GM23338 (cell line): ENCODE results near the gene CD33. TPM values are rescaled to one million over a fixed set of nuclear protein-coding genes. Genes with fewer than 3 reads are reported as not detected.

Source experiments
- ATAC-seq: fragments of 200-7000 bp; cut with Tn5 transposase; 3 replicates; pipeline ENCODE4 v1.9.1; 2020
- DNase-seq: peaks from one replicate; pipeline ENCODE4 v3.0.0-alpha.2; 2015; ENCODE audit warnings: low spot score
- H2AFZ ChIP-seq: fragments of 200-600 bp; sonication (generic); 2 replicates; pipeline ENCODE4 v1.8.0; 2016; ENCODE audit warnings: antibody characterized with exemption, mild to moderate bottlenecking, moderate library complexity
- H3F3A ChIP-seq: fragments of 200-600 bp; sonication (generic); replicated peaks from 2 replicates; pipeline ENCODE4 v1.8.0; 2017; ENCODE audit warnings: antibody characterized with exemption, mixed run types, low read depth
- H3K27ac ChIP-seq: fragments of 200-600 bp; sonication (generic); 2 replicates; pipeline ENCODE4 v1.6.1; 2016; ENCODE audit warnings: low read depth
- H3K27me3 ChIP-seq: fragments of 200-600 bp; sonication (generic); 2 replicates; pipeline ENCODE4 v1.8.0; 2016; ENCODE audit warnings: mild to moderate bottlenecking, mixed run types, moderate library complexity; ENCODE audit not compliant: insufficient read depth
- H3K36me3 ChIP-seq: fragments of 200-600 bp; sonication (generic); 2 replicates; pipeline ENCODE4 v1.8.0; 2016; ENCODE audit warnings: mild to moderate bottlenecking; ENCODE audit not compliant: insufficient read depth
- H3K4me1 ChIP-seq: fragments of 200-600 bp; sonication (generic); 2 replicates; pipeline ENCODE4 v1.8.0; 2016; ENCODE audit warnings: mild to moderate bottlenecking, moderate library complexity; ENCODE audit not compliant: insufficient read depth
- H3K4me2 ChIP-seq: fragments of 200-600 bp; sonication (generic); 2 replicates; pipeline ENCODE4 v1.7.1; 2017; ENCODE audit warnings: mixed run types
- H3K4me3 ChIP-seq: fragments of 200-600 bp; sonication (generic); 2 replicates; pipeline ENCODE4 v1.6.1; 2016; ENCODE audit warnings: mixed run types
- H3K79me2 ChIP-seq: fragments of 200-600 bp; sonication (generic); replicated peaks from 2 replicates; pipeline ENCODE4 v1.8.0; 2017; ENCODE audit warnings: mild to moderate bottlenecking; ENCODE audit not compliant: insufficient read depth
- H3K9me2 ChIP-seq: fragments of 200-600 bp; sonication (generic); 2 replicates; pipeline ENCODE4 v1.8.0; 2017; ENCODE audit not compliant: insufficient read depth
- H4K20me1 ChIP-seq: fragments of 200-600 bp; sonication (generic); replicated peaks from 2 replicates; pipeline ENCODE4 v1.8.0; 2017; ENCODE audit warnings: mild to moderate bottlenecking; ENCODE audit not compliant: insufficient read depth
- H3K27ac Mint-ChIP-seq: 2 replicates; pipeline ENCODE4 v1.8.0; 2020; ENCODE audit warnings: inconsistent platforms, mild to moderate bottlenecking, moderate library complexity, mixed read lengths
- H3K27me3 Mint-ChIP-seq: 3 replicates; pipeline ENCODE4 v1.8.0; 2022; ENCODE audit warnings: low read depth, mild to moderate bottlenecking, moderate library complexity, mixed read lengths, inconsistent platforms; ENCODE audit not compliant: insufficient read depth, poor library complexity
- H3K36me3 Mint-ChIP-seq: 3 replicates; pipeline ENCODE4 v1.8.0; 2021; ENCODE audit warnings: low read depth, mild to moderate bottlenecking, inconsistent platforms, moderate library complexity, mixed read lengths
- H3K4me1 Mint-ChIP-seq: 3 replicates; pipeline ENCODE4 v1.8.0; 2020; ENCODE audit warnings: mild to moderate bottlenecking, inconsistent platforms, mixed read lengths
- H3K4me3 Mint-ChIP-seq: 3 replicates; pipeline ENCODE4 v1.8.0; 2021; ENCODE audit warnings: moderate library complexity, mild to moderate bottlenecking, inconsistent platforms, mixed read lengths
- H3K9me3 Mint-ChIP-seq: 3 replicates; pipeline ENCODE4 v1.8.0; 2020; ENCODE audit warnings: moderate library complexity, mild to moderate bottlenecking, inconsistent platforms, mixed read lengths
- CREB1 ChIP-seq: fragments of 250-450 bp; sonication (Bioruptor Pico); IDR thresholded peaks from 2 replicates; pipeline ENCODE4 v1.5.0; 2020; ENCODE audit warnings: low read depth, mild to moderate bottlenecking, moderate library complexity
- EZH2 ChIP-seq: fragments of 200-600 bp; sonication (generic); IDR thresholded peaks from one replicate; pipeline ENCODE4 v1.8.0; 2017; ENCODE audit warnings: antibody characterized with exemption, mild to moderate bottlenecking, low read depth; ENCODE audit not compliant: unreplicated experiment
- EZH2phosphoT487 ChIP-seq: fragments of 200-600 bp; sonication (generic); IDR thresholded peaks from one replicate; pipeline ENCODE4 v1.8.1; 2018; ENCODE audit warnings: antibody characterized with exemption; ENCODE audit not compliant: unreplicated experiment
- JUNB ChIP-seq: IDR thresholded peaks from one replicate; pipeline ENCODE4 v1.6.1; 2016; ENCODE audit warnings: antibody characterized with exemption; ENCODE audit not compliant: unreplicated experiment
- POLR2AphosphoS5 ChIP-seq: IDR thresholded peaks from 2 replicates; pipeline ENCODE4 v1.6.1; 2016; ENCODE audit warnings: antibody characterized with exemption, low read depth
- REST ChIP-seq: IDR thresholded peaks from one replicate; pipeline ENCODE4 v1.6.1; 2018; ENCODE audit warnings: antibody characterized with exemption; ENCODE audit not compliant: unreplicated experiment
- polyA plus RNA-seq: library from polyadenylated mRNA; unstranded; fragments of >200 nt; fragmentation: Nextera tagmentation; extraction: Ambion mirVana; gene quantifications from 2 replicates; pipeline ENCODE4 v1.2.1, GENCODE V29; 2016
- total RNA-seq: library from RNA; depleted of rRNA; stranded (reverse); fragments of >200 nt; shearing (Covaris generic); gene quantifications from 2 replicates; pipeline ENCODE4 v1.2.3, GENCODE V29; 2014
- TF ChIP-seq, protein P1 (sequence below): fragments of 250-450 bp; sonication (Bioruptor Pico); IDR thresholded peaks from 2 replicates; pipeline ENCODE4 v1.5.0; 2020; ENCODE audit warnings: mild to moderate bottlenecking, moderate library complexity
- TF ChIP-seq, protein P2 (sequence below): IDR thresholded peaks from 2 replicates; pipeline ENCODE4 v1.6.1; 2016; ENCODE audit warnings: antibody characterized with exemption

Gene CD33
- total and polyA plus RNA-seq, 2 experiments from 2014 or later = 0.45 TPM; not detected in 1

DNA sequence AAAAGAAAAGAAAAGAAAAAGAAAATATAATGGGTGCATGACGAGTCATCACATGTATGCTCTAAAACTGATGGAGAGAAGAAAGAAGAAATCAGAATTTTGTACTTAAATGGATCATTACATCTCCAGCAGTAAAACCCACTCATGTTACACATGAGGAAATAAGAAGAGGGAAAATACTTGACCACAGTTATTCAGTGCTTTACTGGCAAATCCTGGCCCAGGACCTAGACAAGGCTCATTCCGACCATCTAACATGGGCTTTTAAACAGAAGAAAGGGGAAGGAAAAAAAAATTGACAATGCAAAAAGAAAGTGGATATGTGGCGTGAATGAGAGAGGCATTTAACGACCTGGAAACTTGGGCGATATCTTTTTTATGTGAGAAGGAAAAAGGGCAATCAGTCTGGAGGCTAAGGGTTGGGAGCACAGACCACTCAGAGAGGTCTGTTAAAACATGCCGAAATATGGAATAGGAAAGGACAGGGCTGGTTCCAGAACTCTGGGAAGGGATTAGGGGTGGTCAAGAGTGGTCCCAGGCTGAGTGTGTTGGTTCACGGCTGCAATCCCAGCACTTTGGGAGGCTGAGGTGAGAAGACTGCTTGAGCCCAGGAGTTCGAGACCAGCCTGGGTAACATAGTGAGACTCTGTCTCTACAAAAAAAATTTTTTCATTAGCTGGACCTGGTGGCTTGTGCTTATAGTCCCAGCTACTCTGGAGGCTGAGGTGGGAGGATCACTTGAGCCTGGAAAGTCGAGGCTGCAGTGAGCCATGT is 27.6 kb downstream of the CD33 start:
- Histone ChIP-seq H3K27ac (no peak overlapping the region), H3K4me1 (no peaks in the 10 kb centered on the region), H3F3A (no peaks in the 10 kb centered on the region), H4K20me1 (no peaks in the 10 kb centered on the region), H3K9me2 (no peaks in the 10 kb centered on the region), H3K4me3 (no peak overlapping the region), H3K27me3 (no peaks in the 10 kb centered on the region), H3K79me2 (no peaks in the 10 kb centered on the region), H3K4me2 (no peak overlapping the region), H3K36me3 (no peaks in the 10 kb centered on the region), H2AFZ (no peak overlapping the region)
- ATAC-seq = no peak
- H3K9me3 Mint-ChIP-seq = peaks cover 31% of the 10 kb centered on the region
- no peak overlapping the region for H3K27ac Mint-ChIP-seq
- H3K4me1 Mint-ChIP-seq = no peaks in the 10 kb centered on the region
- no peak for TF ChIP-seq REST
- no peak for TF ChIP-seq POLR2AphosphoS5
- TF ChIP-seq CREB1 (CRISPR knock-in tag) = no peak
- TF ChIP-seq, protein P1, sequence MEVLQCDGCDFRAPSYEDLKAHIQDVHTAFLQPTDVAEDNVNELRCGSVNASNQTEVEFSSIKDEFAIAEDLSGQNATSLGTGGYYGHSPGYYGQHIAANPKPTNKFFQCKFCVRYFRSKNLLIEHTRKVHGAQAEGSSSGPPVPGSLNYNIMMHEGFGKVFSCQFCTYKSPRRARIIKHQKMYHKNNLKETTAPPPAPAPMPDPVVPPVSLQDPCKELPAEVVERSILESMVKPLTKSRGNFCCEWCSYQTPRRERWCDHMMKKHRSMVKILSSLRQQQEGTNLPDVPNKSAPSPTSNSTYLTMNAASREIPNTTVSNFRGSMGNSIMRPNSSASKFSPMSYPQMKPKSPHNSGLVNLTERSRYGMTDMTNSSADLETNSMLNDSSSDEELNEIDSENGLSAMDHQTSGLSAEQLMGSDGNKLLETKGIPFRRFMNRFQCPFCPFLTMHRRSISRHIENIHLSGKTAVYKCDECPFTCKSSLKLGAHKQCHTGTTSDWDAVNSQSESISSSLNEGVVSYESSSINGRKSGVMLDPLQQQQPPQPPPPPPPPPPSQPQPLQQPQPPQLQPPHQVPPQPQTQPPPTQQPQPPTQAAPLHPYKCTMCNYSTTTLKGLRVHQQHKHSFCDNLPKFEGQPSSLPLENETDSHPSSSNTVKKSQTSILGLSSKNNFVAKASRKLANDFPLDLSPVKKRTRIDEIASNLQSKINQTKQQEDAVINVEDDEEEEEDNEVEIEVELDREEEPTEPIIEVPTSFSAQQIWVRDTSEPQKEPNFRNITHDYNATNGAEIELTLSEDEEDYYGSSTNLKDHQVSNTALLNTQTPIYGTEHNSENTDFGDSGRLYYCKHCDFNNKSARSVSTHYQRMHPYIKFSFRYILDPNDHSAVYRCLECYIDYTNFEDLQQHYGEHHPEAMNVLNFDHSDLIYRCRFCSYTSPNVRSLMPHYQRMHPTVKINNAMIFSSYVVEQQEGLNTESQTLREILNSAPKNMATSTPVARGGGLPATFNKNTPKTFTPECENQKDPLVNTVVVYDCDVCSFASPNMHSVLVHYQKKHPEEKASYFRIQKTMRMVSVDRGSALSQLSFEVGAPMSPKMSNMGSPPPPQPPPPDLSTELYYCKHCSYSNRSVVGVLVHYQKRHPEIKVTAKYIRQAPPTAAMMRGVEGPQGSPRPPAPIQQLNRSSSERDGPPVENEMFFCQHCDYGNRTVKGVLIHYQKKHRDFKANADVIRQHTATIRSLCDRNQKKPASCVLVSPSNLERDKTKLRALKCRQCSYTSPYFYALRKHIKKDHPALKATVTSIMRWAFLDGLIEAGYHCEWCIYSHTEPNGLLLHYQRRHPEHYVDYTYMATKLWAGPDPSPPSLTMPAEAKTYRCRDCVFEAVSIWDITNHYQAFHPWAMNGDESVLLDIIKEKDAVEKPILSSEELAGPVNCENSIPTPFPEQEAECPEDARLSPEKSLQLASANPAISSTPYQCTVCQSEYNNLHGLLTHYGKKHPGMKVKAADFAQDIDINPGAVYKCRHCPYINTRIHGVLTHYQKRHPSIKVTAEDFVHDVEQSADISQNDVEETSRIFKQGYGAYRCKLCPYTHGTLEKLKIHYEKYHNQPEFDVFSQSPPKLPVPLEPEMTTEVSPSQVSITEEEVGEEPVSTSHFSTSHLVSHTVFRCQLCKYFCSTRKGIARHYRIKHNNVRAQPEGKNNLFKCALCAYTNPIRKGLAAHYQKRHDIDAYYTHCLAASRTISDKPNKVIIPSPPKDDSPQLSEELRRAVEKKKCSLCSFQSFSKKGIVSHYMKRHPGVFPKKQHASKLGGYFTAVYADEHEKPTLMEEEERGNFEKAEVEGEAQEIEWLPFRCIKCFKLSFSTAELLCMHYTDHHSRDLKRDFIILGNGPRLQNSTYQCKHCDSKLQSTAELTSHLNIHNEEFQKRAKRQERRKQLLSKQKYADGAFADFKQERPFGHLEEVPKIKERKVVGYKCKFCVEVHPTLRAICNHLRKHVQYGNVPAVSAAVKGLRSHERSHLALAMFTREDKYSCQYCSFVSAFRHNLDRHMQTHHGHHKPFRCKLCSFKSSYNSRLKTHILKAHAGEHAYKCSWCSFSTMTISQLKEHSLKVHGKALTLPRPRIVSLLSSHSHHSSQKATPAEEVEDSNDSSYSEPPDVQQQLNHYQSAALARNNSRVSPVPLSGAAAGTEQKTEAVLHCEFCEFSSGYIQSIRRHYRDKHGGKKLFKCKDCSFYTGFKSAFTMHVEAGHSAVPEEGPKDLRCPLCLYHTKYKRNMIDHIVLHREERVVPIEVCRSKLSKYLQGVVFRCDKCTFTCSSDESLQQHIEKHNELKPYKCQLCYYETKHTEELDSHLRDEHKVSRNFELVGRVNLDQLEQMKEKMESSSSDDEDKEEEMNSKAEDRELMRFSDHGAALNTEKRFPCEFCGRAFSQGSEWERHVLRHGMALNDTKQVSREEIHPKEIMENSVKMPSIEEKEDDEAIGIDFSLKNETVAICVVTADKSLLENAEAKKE = no peak
- TF ChIP-seq EZH2 = no peak
- TF ChIP-seq JUNB = no peak
- TF ChIP-seq EZH2phosphoT487 = no peak
- TF ChIP-seq, protein P2, sequence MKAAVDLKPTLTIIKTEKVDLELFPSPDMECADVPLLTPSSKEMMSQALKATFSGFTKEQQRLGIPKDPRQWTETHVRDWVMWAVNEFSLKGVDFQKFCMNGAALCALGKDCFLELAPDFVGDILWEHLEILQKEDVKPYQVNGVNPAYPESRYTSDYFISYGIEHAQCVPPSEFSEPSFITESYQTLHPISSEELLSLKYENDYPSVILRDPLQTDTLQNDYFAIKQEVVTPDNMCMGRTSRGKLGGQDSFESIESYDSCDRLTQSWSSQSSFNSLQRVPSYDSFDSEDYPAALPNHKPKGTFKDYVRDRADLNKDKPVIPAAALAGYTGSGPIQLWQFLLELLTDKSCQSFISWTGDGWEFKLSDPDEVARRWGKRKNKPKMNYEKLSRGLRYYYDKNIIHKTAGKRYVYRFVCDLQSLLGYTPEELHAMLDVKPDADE = no peak
- no peak overlapping the region for H3K4me3 Mint-ChIP-seq
- peaks cover 6% of the 10 kb centered on the region; the same call in 1 of the 3 replicates for H3K36me3 Mint-ChIP-seq
- no peaks in the 10 kb centered on the region for H3K27me3 Mint-ChIP-seq
- no peak for DNase-seq
